ENCODE results near the gene METTL5.

DNA sequence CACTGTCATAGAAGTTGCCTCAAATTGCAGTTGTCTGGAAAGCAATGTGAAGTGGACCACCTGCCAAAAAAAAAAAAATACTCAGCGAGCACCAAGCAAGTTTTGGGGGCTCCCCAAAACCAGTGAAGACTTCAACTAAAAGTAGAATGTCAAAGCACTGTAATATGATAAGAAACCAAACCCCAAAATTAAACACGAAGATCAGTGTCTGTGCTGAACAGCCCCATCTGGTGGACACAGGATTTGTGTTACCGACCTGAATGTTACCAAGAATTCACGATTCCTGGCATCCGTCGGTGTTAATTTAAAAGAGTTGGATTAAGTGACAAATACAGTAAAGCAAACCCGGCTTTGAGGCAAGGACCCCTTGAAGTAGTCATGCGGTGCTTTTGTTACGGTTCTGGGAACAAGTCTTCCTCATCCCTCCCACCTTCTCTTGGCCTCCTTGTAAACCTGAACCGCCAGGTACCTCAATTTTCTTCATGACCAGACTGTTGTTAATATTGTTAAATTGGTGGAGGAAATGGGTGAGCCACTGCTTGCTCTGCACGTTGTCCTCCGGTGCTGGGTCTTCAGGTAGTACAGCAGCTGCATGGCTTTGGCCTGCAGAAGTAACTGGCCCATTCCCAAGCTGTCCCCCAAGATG lies 57.3 kb downstream of the METTL5 start:
- TF ChIP-seq, protein P1, sequence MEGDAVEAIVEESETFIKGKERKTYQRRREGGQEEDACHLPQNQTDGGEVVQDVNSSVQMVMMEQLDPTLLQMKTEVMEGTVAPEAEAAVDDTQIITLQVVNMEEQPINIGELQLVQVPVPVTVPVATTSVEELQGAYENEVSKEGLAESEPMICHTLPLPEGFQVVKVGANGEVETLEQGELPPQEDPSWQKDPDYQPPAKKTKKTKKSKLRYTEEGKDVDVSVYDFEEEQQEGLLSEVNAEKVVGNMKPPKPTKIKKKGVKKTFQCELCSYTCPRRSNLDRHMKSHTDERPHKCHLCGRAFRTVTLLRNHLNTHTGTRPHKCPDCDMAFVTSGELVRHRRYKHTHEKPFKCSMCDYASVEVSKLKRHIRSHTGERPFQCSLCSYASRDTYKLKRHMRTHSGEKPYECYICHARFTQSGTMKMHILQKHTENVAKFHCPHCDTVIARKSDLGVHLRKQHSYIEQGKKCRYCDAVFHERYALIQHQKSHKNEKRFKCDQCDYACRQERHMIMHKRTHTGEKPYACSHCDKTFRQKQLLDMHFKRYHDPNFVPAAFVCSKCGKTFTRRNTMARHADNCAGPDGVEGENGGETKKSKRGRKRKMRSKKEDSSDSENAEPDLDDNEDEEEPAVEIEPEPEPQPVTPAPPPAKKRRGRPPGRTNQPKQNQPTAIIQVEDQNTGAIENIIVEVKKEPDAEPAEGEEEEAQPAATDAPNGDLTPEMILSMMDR (IDR thresholded peaks at IDR 0.05; ENCODE audit: insufficient read depth, low read length): peak; percentile 69
- no peak for TF ChIP-seq POLR2AphosphoS5 (IDR thresholded peaks at IDR 0.05; ENCODE audit: low read depth)

Measured in HL-60 (cell line).